B cell (primary cell): ENCODE measurements around the gene EXOC4. TPM values are rescaled to one million over a fixed set of nuclear protein-coding genes. Genes with fewer than 3 reads are reported as not detected.

ENCODE experiments used
- ATAC-seq: fragments of 200-7000 bp; cut with Tn5 transposase; one replicate; pipeline ENCODE4 v1.10.0; 2021; ENCODE audit warnings: low read depth, mild to moderate bottlenecking, moderate number of reproducible peaks, moderate library complexity
- CTCF ChIA-PET: fragments of 350-600 bp; sonication (Branson Sonifier 250); formaldehyde crosslinking; loops from one replicate; lab custom pipeline; 2021; ENCODE audit warnings: antibody characterized with exemption, inconsistent platforms; lab: Charles Lee
- POLR2A ChIA-PET: fragments of 350-600 bp; sonication (Branson Sonifier 250); formaldehyde crosslinking; loops from one replicate; lab custom pipeline; 2021; ENCODE audit warnings: antibody characterized with exemption; lab: Charles Lee
- DNase-seq: peaks from one replicate; pipeline ENCODE4 v3.0.0; 2013
- H2AFZ ChIP-seq: 2 replicates; pipeline ENCODE4 v1.6.1; 2012; ENCODE audit warnings: mild to moderate bottlenecking, low read depth, low read length; ENCODE audit not compliant: insufficient read depth, poor library complexity, severe bottlenecking
- H3K27ac ChIP-seq, 2 donors: 1 replicate in 1 of 2; 2 replicates in 1 of 2; pipeline ENCODE4 v1.5.1; 2012 to 2013; ENCODE audit warnings: low read length in 2 of 2, mild to moderate bottlenecking in 2 of 2, moderate library complexity in 1 of 2
- H3K27me3 ChIP-seq, 4 experiments: fragments of 200-600 bp in 1 of 4; sonication (generic) in 1 of 4; replicated peaks in 1 of 4; 1 replicate in 2 of 4; 2 replicates in 2 of 4; pipeline versions ENCODE4 v1.6.1 to v1.7.0; 2013 to 2016; ENCODE audit warnings: low read length in 3 of 4, mild to moderate bottlenecking in 2 of 4, mixed read lengths in 1 of 4, moderate library complexity in 1 of 4; ENCODE audit not compliant: insufficient read depth in 4 of 4, control insufficient read depth in 3 of 4; ENCODE audit errors: control extremely low read depth in 1 of 4
- H3K36me3 ChIP-seq, 2 experiments: replicated peaks in 1 of 2; 1 replicate in 1 of 2; 2 replicates in 1 of 2; pipeline versions ENCODE4 v1.6.1 to v1.7.1; 2013; ENCODE audit warnings: low read length in 1 of 2; ENCODE audit not compliant: insufficient read depth in 2 of 2, control insufficient read depth in 1 of 2; ENCODE audit errors: control extremely low read depth in 1 of 2, extremely low read depth in 1 of 2
- H3K4me1 ChIP-seq, 2 donors: fragments of 200-600 bp in 1 of 2; sonication (generic) in 1 of 2; 1 replicate in 1 of 2; 2 replicates in 1 of 2; pipeline versions ENCODE4 v1.5.1 to v1.6.1; 2013 to 2017; ENCODE audit warnings: low read length in 2 of 2; ENCODE audit not compliant: control insufficient read depth in 2 of 2, insufficient read depth in 2 of 2
- H3K4me2 ChIP-seq: replicated peaks from 2 replicates; pipeline ENCODE3; 2012; ENCODE audit warnings: mild to moderate bottlenecking, low read depth, low read length; ENCODE audit not compliant: poor library complexity, severe bottlenecking
- H3K4me3 ChIP-seq, 5 experiments: fragments of 200-600 bp in 1 of 5; sonication (generic) in 1 of 5; 1 replicate in 3 of 5; 2 replicates in 2 of 5; pipeline versions ENCODE4 v1.5.1 to v1.7.0; 2011 to 2016; ENCODE audit warnings: low read length in 4 of 5, mild to moderate bottlenecking in 4 of 5, low read depth in 2 of 5, control low read depth in 1 of 5, moderate library complexity in 1 of 5; ENCODE audit not compliant: insufficient read depth in 1 of 5; ENCODE audit errors: control extremely low read depth in 1 of 5, extremely low read depth in 1 of 5
- H3K79me2 ChIP-seq: fragments of 200-600 bp; sonication (generic); one replicate; pipeline ENCODE4 v1.6.0; 2016; ENCODE audit warnings: low read length; ENCODE audit not compliant: control insufficient read depth, insufficient read depth
- H3K9ac ChIP-seq: fragments of 200-600 bp; sonication (generic); 2 replicates; pipeline ENCODE4 v1.6.1; 2017; ENCODE audit warnings: mild to moderate bottlenecking, low read length, moderate library complexity
- H3K9me3 ChIP-seq, 3 donors: one replicate each; pipeline versions ENCODE4 v1.6.1 to v1.7.1; 2013; ENCODE audit warnings: low read length in 2 of 3; ENCODE audit not compliant: control insufficient read depth in 2 of 3, insufficient read depth in 1 of 3; ENCODE audit errors: control extremely low read depth in 1 of 3
- H4K20me1 ChIP-seq: 2 replicates; pipeline ENCODE4 v1.6.0; 2012; ENCODE audit warnings: mild to moderate bottlenecking, low read length; ENCODE audit not compliant: insufficient read depth, control insufficient read depth, poor library complexity, severe bottlenecking
- H3K27ac Mint-ChIP-seq: one replicate; pipeline ENCODE4 v1.8.0; 2021; ENCODE audit warnings: mixed read lengths
- H3K27me3 Mint-ChIP-seq: one replicate; pipeline ENCODE4 v1.8.0; 2021; ENCODE audit warnings: mixed read lengths
- H3K4me1 Mint-ChIP-seq: one replicate; pipeline ENCODE4 v1.8.0; 2021; ENCODE audit warnings: mixed read lengths
- H3K4me3 Mint-ChIP-seq: one replicate; pipeline ENCODE4 v1.8.0; 2021; ENCODE audit warnings: mixed read lengths
- H3K9me3 Mint-ChIP-seq: one replicate; pipeline ENCODE4 v1.8.0; 2022; ENCODE audit warnings: mixed read lengths; ENCODE audit not compliant: insufficient read depth
- CTCF ChIP-seq: fragments of 200-600 bp; IDR thresholded peaks from one replicate; pipeline ENCODE4 v1.8.0; 2022; ENCODE audit warnings: antibody characterized with exemption, mild to moderate bottlenecking
- EZH2 ChIP-seq: IDR thresholded peaks from 2 replicates; pipeline ENCODE4 v1.6.1; 2012; ENCODE audit warnings: borderline replicate concordance, low read depth, mild to moderate bottlenecking, moderate library complexity, low read length; ENCODE audit not compliant: insufficient read depth, poor library complexity, severe bottlenecking
- WGBS: methylation state at CpG from one replicate; pipeline ENCODE4 v1.1.5; 2013; ENCODE audit warnings: missing lambda C conversion rate; ENCODE audit not compliant: insufficient coverage; 5-methylcytosine and 5-hydroxymethylcytosine counted together
- intact Hi-C: fragments of 100-400 bp; cut with micrococcal nuclease; formaldehyde crosslinking; loops from one replicate; pipeline ENCODE4 v1.10.0; 2022
- polyA plus RNA-seq: library from polyadenylated mRNA; depleted of rRNA; stranded (reverse); fragments of >200 nt; gene quantifications from 2 replicates; pipeline ENCODE4 v1.2.3, GENCODE V29; 2012
- total RNA-seq, 2 donors: library from RNA; stranded (reverse); fragments of 120-200 nt in 1 of 2; gene quantifications; 1 replicate in 1 of 2; 2 replicates in 1 of 2; pipeline versions ENCODE4 v1.2.3 to v1.2.4, GENCODE V29; 2013 to 2022

Gene EXOC4
- total and polyA plus RNA-seq, 2 donors (not counting 1 experiment from before 2014, with no cell fraction given) = 16.7 to 135 TPM

GRCh38 chr7:133295484-133295883 lies 42.6 kb downstream of the EXOC4 start:
- no peak for TF ChIP-seq CTCF
- no peak for TF ChIP-seq EZH2
- Mint-ChIP-seq H3K27ac (no peak overlapping the region), H3K27me3 (no peaks in the 10 kb centered on the region), H3K4me1 (no peaks in the 10 kb centered on the region), H3K9me3 (no peaks in the 10 kb centered on the region), H3K4me3 (no peak overlapping the region)
- H3K27ac ChIP-seq = no peak overlapping the region
- ChIA-PET CTCF (no interaction called here), POLR2A (no interaction called here)
- no peak overlapping the region for H3K9ac ChIP-seq
- no peaks in the 10 kb centered on the region for H4K20me1 ChIP-seq
- H3K4me1 ChIP-seq = no peaks in the 10 kb centered on the region
- H3K27me3 ChIP-seq = no peaks in the 10 kb centered on the region
- no peak overlapping the region for H3K4me2 ChIP-seq
- peaks cover 0 to 6% of the 10 kb centered on the region in 2 experiments for H3K36me3 ChIP-seq
- WGBS = 100% methylated on average over 1 of the region's 3 CpGs
- ATAC-seq (no peak), DNase-seq (no peak)
- no peak overlapping the region for H3K4me3 ChIP-seq
- no peak overlapping the region for H2AFZ ChIP-seq
- no peaks in the 10 kb centered on the region for H3K9me3 ChIP-seq
- peaks cover 22% of the 10 kb centered on the region for H3K79me2 ChIP-seq
- intact Hi-C loops = no loop called here

- Histone ChIP-seq H3K4me2 (no peak overlapping the region), H3K9ac (no peak overlapping the region), H3K36me3 (peaks cover 0 to 6% of the 10 kb centered on the region in 2 experiments), H3K9me3 (no peaks in the 10 kb centered on the region), H2AFZ (no peak overlapping the region), H3K4me3 (no peak overlapping the region), H4K20me1 (no peaks in the 10 kb centered on the region), H3K27me3 (no peaks in the 10 kb centered on the region), H3K79me2 (peaks cover 22% of the 10 kb centered on the region), H3K4me1 (no peaks in the 10 kb centered on the region), H3K27ac (no peak overlapping the region)
- ChIA-PET CTCF (no interaction called here), POLR2A (no interaction called here)
- 100% methylated on average over 1 of the region's 1 CpG for WGBS
- no peaks in the 10 kb centered on the region for H3K27me3 Mint-ChIP-seq
- ATAC-seq (no peak), DNase-seq (no peak)
- intact Hi-C loops = no loop called here
- H3K9me3 Mint-ChIP-seq = no peaks in the 10 kb centered on the region
- no peak overlapping the region for H3K4me3 Mint-ChIP-seq
- TF ChIP-seq CTCF = no peak
- TF ChIP-seq EZH2 = no peak
- H3K4me1 Mint-ChIP-seq = no peaks in the 10 kb centered on the region
- no peak overlapping the region for H3K27ac Mint-ChIP-seq
These were observed 44.2 kb downstream of the EXOC4 start for GRCh38 chr7:133297093-133297492.
